Activated T-cell treated with anti-CD3 and anti-CD28 coated beads, Interleukin-2, amount 50 U/mL, for 24 hours (primary cell): ENCODE results near the gene CSNK2B.

Experiments used
- DNase-seq: peaks from one replicate; pipeline ENCODE4 v3.0.0-alpha.2; 2020
- H3K27ac Mint-ChIP-seq: 2 replicates; pipeline ENCODE4 v1.8.0; 2020; ENCODE audit warnings: mild to moderate bottlenecking, mixed read lengths
- H3K27me3 Mint-ChIP-seq: 2 replicates; pipeline ENCODE4 v1.8.0; 2020; ENCODE audit warnings: mixed read lengths
- H3K36me3 Mint-ChIP-seq: 2 replicates; pipeline ENCODE4 v1.8.0; 2020; ENCODE audit warnings: low read depth, mixed read lengths
- H3K4me1 Mint-ChIP-seq: 2 replicates; pipeline ENCODE4 v1.8.0; 2020; ENCODE audit warnings: low read depth, mixed read lengths
- H3K4me3 Mint-ChIP-seq: 2 replicates; pipeline ENCODE4 v1.8.0; 2020; ENCODE audit warnings: mild to moderate bottlenecking, moderate library complexity, mixed read lengths
- H3K9me3 Mint-ChIP-seq: 2 replicates; pipeline ENCODE4 v1.8.0; 2020; ENCODE audit warnings: mixed read lengths

CSNK2B gene

GRCh38 chr6:31665501-31666336 lies at the start of gene CSNK2B:
Gene CSNK2B (plus strand): TSS chr6:31666080. CDS start chr6:31666832, 752 bp downstream.
- DNase-seq: peak; percentile 97
- Mint-ChIP-seq H3K4me1 (peaks cover 74% of the 10 kb centered on the region), H3K36me3 (peaks cover 100% of the 10 kb centered on the region), H3K27me3 (no peaks in the 10 kb centered on the region), H3K27ac (peak within 1 kb of the TSS; percentile 97), H3K4me3 (peak within 1 kb of the TSS; percentile 89), H3K9me3 (no peaks in the 10 kb centered on the region)

GRCh38 chr6:31617010-31617409 lies 48.9 kb upstream of the CSNK2B start:
- H3K9me3 Mint-ChIP-seq: no peaks in the 10 kb centered on the region
- peaks cover 30% of the 10 kb centered on the region for H3K36me3 Mint-ChIP-seq
- peaks cover 45% of the 10 kb centered on the region for H3K4me1 Mint-ChIP-seq
- H3K27me3 Mint-ChIP-seq: no peaks in the 10 kb centered on the region
- peak overlapping the region; percentile 88 for H3K27ac Mint-ChIP-seq
- peak overlapping the region; percentile 80 for H3K4me3 Mint-ChIP-seq
- no peak for DNase-seq

- peak; percentile 97 for DNase-seq
- Mint-ChIP-seq H3K4me3 (peak overlapping the region; percentile 90), H3K27me3 (no peaks in the 10 kb centered on the region), H3K27ac (peak overlapping the region; percentile 100), H3K9me3 (no peaks in the 10 kb centered on the region), H3K36me3 (peaks cover 60% of the 10 kb centered on the region), H3K4me1 (peaks cover 55% of the 10 kb centered on the region)
Measured at GRCh38 chr6:31619805-31620585, 45.9 kb upstream of the CSNK2B start.

- H3K27me3 Mint-ChIP-seq: no peaks in the 10 kb centered on the region
- H3K9me3 Mint-ChIP-seq: no peaks in the 10 kb centered on the region
- H3K27ac Mint-ChIP-seq: peak within 1 kb of the TSS; percentile 100
- H3K36me3 Mint-ChIP-seq: peaks cover 67% of the 10 kb centered on the region
- peak within 1 kb of the TSS; percentile 90 for H3K4me3 Mint-ChIP-seq
- DNase-seq: no peak
- peaks cover 52% of the 10 kb centered on the region for H3K4me1 Mint-ChIP-seq
Measured at GRCh38 chr6:31620586-31621319, 45.1 kb upstream of the CSNK2B start, which contains the start of gene PRRC2A. Gene PRRC2A (plus strand): TSS chr6:31620715. CDS start chr6:31622790, 2,075 bp downstream.

GRCh38 chr6:31621320-31621939 lies 44.5 kb upstream of the CSNK2B start:
- peaks cover 48% of the 10 kb centered on the region for H3K4me1 Mint-ChIP-seq
- peak overlapping the region; percentile 100 for H3K27ac Mint-ChIP-seq
- H3K27me3 Mint-ChIP-seq: no peaks in the 10 kb centered on the region
- no peaks in the 10 kb centered on the region for H3K9me3 Mint-ChIP-seq
- no peak for DNase-seq
- peaks cover 71% of the 10 kb centered on the region for H3K36me3 Mint-ChIP-seq
- H3K4me3 Mint-ChIP-seq: peak overlapping the region; percentile 90

- peaks cover 42% of the 10 kb centered on the region for H3K4me1 Mint-ChIP-seq
- H3K9me3 Mint-ChIP-seq: no peaks in the 10 kb centered on the region
- H3K36me3 Mint-ChIP-seq: peaks cover 74% of the 10 kb centered on the region
- peak overlapping the region; percentile 100 for H3K27ac Mint-ChIP-seq
- H3K4me3 Mint-ChIP-seq: peak overlapping the region; percentile 90
- no peaks in the 10 kb centered on the region for H3K27me3 Mint-ChIP-seq
- DNase-seq: no peak
Measured at GRCh38 chr6:31621991-31622390, 43.9 kb upstream of the CSNK2B start.

GRCh38 chr6:31622684-31623091 lies 43.2 kb upstream of the CSNK2B start:
- Mint-ChIP-seq H3K4me1 (peaks cover 41% of the 10 kb centered on the region), H3K4me3 (peak overlapping the region; percentile 90), H3K27me3 (no peaks in the 10 kb centered on the region), H3K9me3 (no peaks in the 10 kb centered on the region), H3K27ac (peak overlapping the region; percentile 100), H3K36me3 (peaks cover 79% of the 10 kb centered on the region)
- no peak for DNase-seq

GRCh38 chr6:31624070-31624469 lies 41.8 kb upstream of the CSNK2B start:
- peak overlapping the region; percentile 73 for H3K27ac Mint-ChIP-seq
- DNase-seq: no peak
- peaks cover 37% of the 10 kb centered on the region for H3K4me1 Mint-ChIP-seq
- peaks cover 88% of the 10 kb centered on the region for H3K36me3 Mint-ChIP-seq
- no peaks in the 10 kb centered on the region for H3K27me3 Mint-ChIP-seq
- no peak overlapping the region for H3K4me3 Mint-ChIP-seq
- no peaks in the 10 kb centered on the region for H3K9me3 Mint-ChIP-seq

GRCh38 chr6:31626952-31627351 lies 38.9 kb upstream of the CSNK2B start:
- Mint-ChIP-seq H3K27ac (peak overlapping the region; percentile 80), H3K4me1 (peaks cover 27% of the 10 kb centered on the region), H3K9me3 (no peaks in the 10 kb centered on the region), H3K27me3 (no peaks in the 10 kb centered on the region), H3K4me3 (no peak overlapping the region), H3K36me3 (peaks cover 100% of the 10 kb centered on the region)
- DNase-seq: no peak

GRCh38 chr6:31627690-31628287 lies 38.1 kb upstream of the CSNK2B start:
- Mint-ChIP-seq H3K9me3 (no peaks in the 10 kb centered on the region), H3K27me3 (no peaks in the 10 kb centered on the region), H3K27ac (peak overlapping the region; percentile 9), H3K36me3 (peaks cover 100% of the 10 kb centered on the region), H3K4me3 (no peak overlapping the region), H3K4me1 (peaks cover 19% of the 10 kb centered on the region)
- DNase-seq: no peak

- Mint-ChIP-seq H3K9me3 (no peaks in the 10 kb centered on the region), H3K4me3 (no peak overlapping the region), H3K4me1 (peaks cover 12% of the 10 kb centered on the region), H3K27ac (peak overlapping the region; percentile 41), H3K36me3 (peaks cover 100% of the 10 kb centered on the region), H3K27me3 (no peaks in the 10 kb centered on the region)
- DNase-seq: no peak
Measured at GRCh38 chr6:31629014-31629413, 36.9 kb upstream of the CSNK2B start.

GRCh38 chr6:31630177-31630934 lies 35.5 kb upstream of the CSNK2B start:
- Mint-ChIP-seq H3K27ac (peak overlapping the region; percentile 5), H3K4me3 (no peak overlapping the region), H3K4me1 (peaks cover 9% of the 10 kb centered on the region), H3K27me3 (no peaks in the 10 kb centered on the region), H3K9me3 (no peaks in the 10 kb centered on the region), H3K36me3 (peaks cover 100% of the 10 kb centered on the region)
- DNase-seq: no peak

- no peaks in the 10 kb centered on the region for H3K27me3 Mint-ChIP-seq
- no peak overlapping the region for H3K4me3 Mint-ChIP-seq
- peak overlapping the region; percentile 5 for H3K27ac Mint-ChIP-seq
- H3K4me1 Mint-ChIP-seq: peaks cover 6% of the 10 kb centered on the region
- DNase-seq: no peak
- peaks cover 100% of the 10 kb centered on the region for H3K36me3 Mint-ChIP-seq
- no peaks in the 10 kb centered on the region for H3K9me3 Mint-ChIP-seq
Measured at GRCh38 chr6:31631209-31631608, 34.7 kb upstream of the CSNK2B start.
